ENCODE measurements around the gene CEP128. TPM values are rescaled to one million over a fixed set of nuclear protein-coding genes. Genes with fewer than 3 reads are reported as not detected.

CEP128 gene
- total RNA-seq, 2 experiments from 2014 or later = 30.0 to 32.9 TPM

- ATAC-seq (ENCODE audit: low read depth) (no peak), DNase-seq (no peak)
- Mint-ChIP-seq H3K9me3 (no peaks in the 10 kb centered on the region), H3K27ac (no peak overlapping the region), H3K4me1 (no peaks in the 10 kb centered on the region), H3K4me3 (no peak overlapping the region), H3K36me3 (no peaks in the 10 kb centered on the region), H3K27me3 (no peaks in the 10 kb centered on the region)
- POLR2A ChIA-PET = no interaction called here
Measured at GRCh38 chr14:80845856-80846255, 95.7 kb downstream of the CEP128 start.

GRCh38 chr14:80844872-80845271 lies 96.7 kb downstream of the CEP128 start:
- no peak for DNase-seq
- no peaks in the 10 kb centered on the region for H3K27me3 Mint-ChIP-seq
- H3K4me3 Mint-ChIP-seq = no peak overlapping the region
- no peak for ATAC-seq (ENCODE audit: low read depth)
- POLR2A ChIA-PET = no interaction called here
- no peaks in the 10 kb centered on the region for H3K4me1 Mint-ChIP-seq
- H3K36me3 Mint-ChIP-seq = peaks cover 2% of the 10 kb centered on the region
- H3K27ac Mint-ChIP-seq = no peak overlapping the region
- no peaks in the 10 kb centered on the region for H3K9me3 Mint-ChIP-seq

GRCh38 chr14:80839743-80840142 lies 101.8 kb downstream of the CEP128 start:
- no peaks in the 10 kb centered on the region for H3K27me3 Mint-ChIP-seq
- POLR2A ChIA-PET = no interaction called here
- ATAC-seq (ENCODE audit: low read depth) (no peak), DNase-seq (no peak)
- H3K27ac Mint-ChIP-seq = no peak overlapping the region
- no peak overlapping the region for H3K4me3 Mint-ChIP-seq
- H3K9me3 Mint-ChIP-seq = no peaks in the 10 kb centered on the region
- no peaks in the 10 kb centered on the region for H3K4me1 Mint-ChIP-seq
- H3K36me3 Mint-ChIP-seq = peaks cover 5% of the 10 kb centered on the region

- peak overlapping the region; percentile 62 for H3K27ac Mint-ChIP-seq
- H3K27me3 Mint-ChIP-seq = no peaks in the 10 kb centered on the region
- H3K36me3 Mint-ChIP-seq = peaks cover 32% of the 10 kb centered on the region
- H3K4me1 Mint-ChIP-seq = peaks cover 11% of the 10 kb centered on the region
- peak overlapping the region; percentile 66 for H3K4me3 Mint-ChIP-seq
- ATAC-seq (ENCODE audit: low read depth) = peak; percentile 50
- DNase-seq = no peak
- POLR2A ChIA-PET = no interaction called here
- H3K9me3 Mint-ChIP-seq = peaks cover 18% of the 10 kb centered on the region
Measured at GRCh38 chr14:80809663-80810062, 131.9 kb downstream of the CEP128 start.

GRCh38 chr14:80805136-80805535 lies 136.4 kb downstream of the CEP128 start:
- Mint-ChIP-seq H3K27me3 (no peaks in the 10 kb centered on the region), H3K27ac (no peak overlapping the region), H3K4me1 (peaks cover 11% of the 10 kb centered on the region), H3K9me3 (peaks cover 22% of the 10 kb centered on the region), H3K4me3 (no peak overlapping the region), H3K36me3 (peaks cover 34% of the 10 kb centered on the region)
- POLR2A ChIA-PET = no interaction called here
- DNase-seq = no peak
- no peak for ATAC-seq (ENCODE audit: low read depth)

- DNase-seq = no peak
- no peak for ATAC-seq (ENCODE audit: low read depth)
- H3K4me1 Mint-ChIP-seq = no peaks in the 10 kb centered on the region
- H3K36me3 Mint-ChIP-seq = peaks cover 27% of the 10 kb centered on the region
- H3K27ac Mint-ChIP-seq = no peak overlapping the region
- peaks cover 10% of the 10 kb centered on the region for H3K9me3 Mint-ChIP-seq
- H3K4me3 Mint-ChIP-seq = no peak overlapping the region
- POLR2A ChIA-PET = no interaction called here
- no peaks in the 10 kb centered on the region for H3K27me3 Mint-ChIP-seq
Measured at GRCh38 chr14:80798878-80799277, 142.7 kb downstream of the CEP128 start.

GRCh38 chr14:80798211-80798610 lies 143.3 kb downstream of the CEP128 start:
- H3K36me3 Mint-ChIP-seq = peaks cover 27% of the 10 kb centered on the region
- H3K27ac Mint-ChIP-seq = no peak overlapping the region
- no peak for DNase-seq
- no peaks in the 10 kb centered on the region for H3K4me1 Mint-ChIP-seq
- H3K4me3 Mint-ChIP-seq = no peak overlapping the region
- no peak for ATAC-seq (ENCODE audit: low read depth)
- H3K27me3 Mint-ChIP-seq = no peaks in the 10 kb centered on the region
- peaks cover 10% of the 10 kb centered on the region for H3K9me3 Mint-ChIP-seq
- POLR2A ChIA-PET = no interaction called here

- H3K36me3 Mint-ChIP-seq = peaks cover 17% of the 10 kb centered on the region
Measured at GRCh38 chr14:80792771-80793170, 148.8 kb downstream of the CEP128 start.

GRCh38 chr14:80787876-80788275 lies 153.7 kb downstream of the CEP128 start:
- no peaks in the 10 kb centered on the region for H3K9me3 Mint-ChIP-seq
- peaks cover 29% of the 10 kb centered on the region for H3K36me3 Mint-ChIP-seq
- H3K27ac Mint-ChIP-seq = no peak overlapping the region
- H3K4me3 Mint-ChIP-seq = no peak overlapping the region
- H3K27me3 Mint-ChIP-seq = no peaks in the 10 kb centered on the region
- ATAC-seq (ENCODE audit: low read depth) (no peak), DNase-seq (no peak)
- no peaks in the 10 kb centered on the region for H3K4me1 Mint-ChIP-seq
- POLR2A ChIA-PET = interaction anchor here (0.7 kb wide), 1 partner anchor 138 kb away, joined by 5 read pairs; no protein-coding TSS in a partner anchor

More at GRCh38 chr14:80792771-80793170, 148.8 kb downstream of the CEP128 start:
- POLR2A ChIA-PET = no interaction called here
- no peak for DNase-seq
- no peaks in the 10 kb centered on the region for H3K9me3 Mint-ChIP-seq
- H3K4me3 Mint-ChIP-seq = no peak overlapping the region
- H3K27ac Mint-ChIP-seq = no peak overlapping the region
- H3K4me1 Mint-ChIP-seq = no peaks in the 10 kb centered on the region
- no peak for ATAC-seq (ENCODE audit: low read depth)
- no peaks in the 10 kb centered on the region for H3K27me3 Mint-ChIP-seq

- H3K4me1 Mint-ChIP-seq = no peaks in the 10 kb centered on the region
- H3K27ac Mint-ChIP-seq = no peak overlapping the region
- POLR2A ChIA-PET = no interaction called here
- H3K9me3 Mint-ChIP-seq = no peaks in the 10 kb centered on the region
- peaks cover 23% of the 10 kb centered on the region for H3K36me3 Mint-ChIP-seq
- ATAC-seq (ENCODE audit: low read depth) (no peak), DNase-seq (no peak)
- H3K27me3 Mint-ChIP-seq = no peaks in the 10 kb centered on the region
- H3K4me3 Mint-ChIP-seq = no peak overlapping the region
Measured at GRCh38 chr14:80784820-80785219, 156.7 kb downstream of the CEP128 start.

- POLR2A ChIA-PET = no interaction called here
- Mint-ChIP-seq H3K27ac (no peak overlapping the region), H3K9me3 (no peaks in the 10 kb centered on the region), H3K27me3 (no peaks in the 10 kb centered on the region), H3K4me3 (no peak overlapping the region), H3K36me3 (peaks cover 17% of the 10 kb centered on the region), H3K4me1 (no peaks in the 10 kb centered on the region)
- ATAC-seq (ENCODE audit: low read depth) (no peak), DNase-seq (no peak)
Measured at GRCh38 chr14:80781972-80782367, 159.6 kb downstream of the CEP128 start.

- peaks cover 11% of the 10 kb centered on the region for H3K36me3 Mint-ChIP-seq
- no peak overlapping the region for H3K4me3 Mint-ChIP-seq
- ATAC-seq (ENCODE audit: low read depth) = no peak
- no peak overlapping the region for H3K27ac Mint-ChIP-seq
- no peaks in the 10 kb centered on the region for H3K27me3 Mint-ChIP-seq
- no peak for DNase-seq
- H3K9me3 Mint-ChIP-seq = no peaks in the 10 kb centered on the region
- POLR2A ChIA-PET = no interaction called here
- no peaks in the 10 kb centered on the region for H3K4me1 Mint-ChIP-seq
Measured at GRCh38 chr14:80780500-80780899, 161.0 kb downstream of the CEP128 start.

GRCh38 chr14:80776657-80777056 lies 164.9 kb downstream of the CEP128 start:
- no peak overlapping the region for H3K27ac Mint-ChIP-seq
- H3K36me3 Mint-ChIP-seq = peaks cover 12% of the 10 kb centered on the region
- no peaks in the 10 kb centered on the region for H3K9me3 Mint-ChIP-seq
- no peak for ATAC-seq (ENCODE audit: low read depth)
- no peaks in the 10 kb centered on the region for H3K4me1 Mint-ChIP-seq
- DNase-seq = no peak
- H3K27me3 Mint-ChIP-seq = no peaks in the 10 kb centered on the region
- H3K4me3 Mint-ChIP-seq = no peak overlapping the region
- POLR2A ChIA-PET = no interaction called here

- Mint-ChIP-seq H3K27ac (no peak overlapping the region), H3K36me3 (peaks cover 12% of the 10 kb centered on the region), H3K4me1 (no peaks in the 10 kb centered on the region), H3K27me3 (no peaks in the 10 kb centered on the region), H3K4me3 (no peak overlapping the region), H3K9me3 (no peaks in the 10 kb centered on the region)
- DNase-seq = no peak
- POLR2A ChIA-PET = no interaction called here
- ATAC-seq (ENCODE audit: low read depth) = no peak
Measured at GRCh38 chr14:80776186-80776585, 165.4 kb downstream of the CEP128 start.

GRCh38 chr14:80772504-80772903 lies 169.0 kb downstream of the CEP128 start:
- no peak overlapping the region for H3K27ac Mint-ChIP-seq
- POLR2A ChIA-PET = no interaction called here
- H3K4me1 Mint-ChIP-seq = no peaks in the 10 kb centered on the region
- no peak overlapping the region for H3K4me3 Mint-ChIP-seq
- DNase-seq (no peak), ATAC-seq (ENCODE audit: low read depth) (no peak)
- H3K36me3 Mint-ChIP-seq = peaks cover 9% of the 10 kb centered on the region
- no peaks in the 10 kb centered on the region for H3K27me3 Mint-ChIP-seq
- H3K9me3 Mint-ChIP-seq = peaks cover 1% of the 10 kb centered on the region
